GM21825 (cell line): Measurements from ENCODE around the gene RAB15.
A peak's percentile ranks its signal among the peaks of the same experiment; 100 is the strongest.

ENCODE experiments used
- ATAC-seq: cut with Tn5 transposase; IDR thresholded peaks from one replicate; pipeline ENCODE4 v1.9.1; 2021; ENCODE audit warnings: mild to moderate bottlenecking, moderate library complexity; ENCODE audit not compliant: unreplicated experiment

Gene RAB15

DNA sequence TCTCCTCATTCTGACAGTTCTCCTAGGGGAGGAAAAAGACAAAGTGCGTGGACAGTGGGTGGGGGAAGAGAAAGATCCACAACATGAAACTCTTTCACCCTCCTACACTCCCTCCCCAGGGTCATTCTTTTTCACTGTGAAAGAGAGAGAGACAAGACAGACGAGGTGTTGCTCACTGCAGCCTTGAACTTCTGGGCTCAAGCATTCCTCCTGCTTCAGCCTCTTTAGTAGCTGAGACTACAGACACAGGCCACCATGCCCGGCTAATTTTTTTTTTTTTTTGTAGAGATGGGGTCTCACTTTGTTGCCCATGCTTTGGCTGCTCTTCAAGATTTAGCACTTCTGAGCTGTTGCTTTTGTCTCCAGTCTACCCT is 32.3 kb downstream of the RAB15 start:
- no peak for ATAC-seq

GRCh38 chr14:64938972-64939816 is 32.9 kb downstream of the RAB15 start:
- no peak for ATAC-seq

DNA sequence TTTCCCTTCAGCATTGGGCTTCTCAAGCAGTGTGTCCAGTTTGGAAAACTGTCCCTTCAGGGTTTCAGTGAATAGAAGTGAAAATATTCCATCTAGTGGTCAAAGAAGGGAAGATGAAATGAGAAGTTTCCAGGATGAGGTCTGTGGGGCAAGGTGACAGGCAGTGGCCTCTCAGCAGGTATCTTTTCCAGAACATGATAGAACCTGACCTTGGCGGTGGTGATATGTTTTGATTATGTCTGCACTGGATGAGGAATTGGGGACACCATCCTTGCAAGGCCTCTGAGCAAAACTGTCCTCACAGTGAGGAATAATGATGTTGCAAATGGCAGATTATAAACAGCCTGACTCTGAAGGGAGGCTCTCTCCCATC is 34.3 kb downstream of the RAB15 start:
- ATAC-seq, result no peak

DNA sequence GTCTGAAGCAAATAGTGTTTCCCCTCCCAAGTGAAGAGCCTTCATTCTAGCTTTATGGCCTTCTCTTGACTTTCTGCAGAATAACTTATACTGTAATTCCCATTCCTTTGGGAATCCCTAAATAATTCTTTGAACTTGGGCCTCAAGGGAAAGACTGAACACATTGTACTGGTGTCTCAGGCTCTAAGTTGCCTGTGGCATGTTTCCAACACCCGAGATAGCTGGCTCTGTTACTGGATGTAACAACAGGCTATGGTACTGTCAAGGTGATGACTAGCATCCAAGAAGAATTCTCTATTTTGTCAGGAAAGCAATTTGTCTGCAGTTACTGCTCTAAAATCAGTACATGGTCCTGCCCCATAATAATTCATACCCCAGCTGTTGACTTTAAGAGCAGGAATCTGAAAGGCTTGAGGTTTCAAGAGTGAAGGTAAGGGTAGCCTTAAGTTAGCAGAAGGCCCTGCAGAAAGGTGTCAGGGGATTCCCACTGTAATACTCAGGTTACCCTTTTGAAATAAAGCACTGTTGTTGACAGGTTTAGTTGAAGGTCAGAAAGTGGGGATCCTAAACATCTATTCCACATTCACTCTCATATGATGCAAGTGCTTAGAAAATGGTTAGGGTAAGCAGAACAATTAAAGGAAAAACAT is 34.8 kb downstream of the RAB15 start:
- ATAC-seq, result no peak

- no peak for ATAC-seq
Measured at GRCh38 chr14:64935508-64935907, 36.6 kb downstream of the RAB15 start.

DNA sequence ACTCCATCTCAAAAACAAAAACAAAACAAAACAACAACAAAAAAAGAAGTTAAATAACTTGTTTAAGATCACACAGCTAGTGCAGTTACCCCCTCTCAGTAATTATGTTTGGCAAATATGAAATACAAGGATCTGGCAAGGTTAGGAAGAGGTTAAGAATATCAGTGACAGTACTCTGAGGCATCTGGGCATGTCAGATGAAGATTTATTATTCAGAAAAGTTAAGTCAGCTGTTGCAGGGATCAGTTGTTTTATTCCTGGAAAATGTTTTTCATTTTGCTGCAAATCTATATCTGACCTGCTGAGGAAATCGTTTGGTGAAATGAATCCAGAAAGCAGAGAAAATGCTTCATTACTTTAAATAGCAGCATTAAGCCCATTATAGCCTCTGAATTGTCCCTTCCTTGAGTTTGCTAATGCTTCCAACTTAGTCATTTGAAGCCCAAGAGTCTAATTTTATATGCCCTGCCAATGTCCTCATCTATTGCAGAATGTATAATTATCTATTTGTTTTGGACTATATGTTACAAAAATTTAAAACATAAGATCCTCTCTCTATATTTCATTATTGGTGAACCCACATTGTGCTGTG is 37.7 kb downstream of the RAB15 start:
- ATAC-seq, result no peak

DNA sequence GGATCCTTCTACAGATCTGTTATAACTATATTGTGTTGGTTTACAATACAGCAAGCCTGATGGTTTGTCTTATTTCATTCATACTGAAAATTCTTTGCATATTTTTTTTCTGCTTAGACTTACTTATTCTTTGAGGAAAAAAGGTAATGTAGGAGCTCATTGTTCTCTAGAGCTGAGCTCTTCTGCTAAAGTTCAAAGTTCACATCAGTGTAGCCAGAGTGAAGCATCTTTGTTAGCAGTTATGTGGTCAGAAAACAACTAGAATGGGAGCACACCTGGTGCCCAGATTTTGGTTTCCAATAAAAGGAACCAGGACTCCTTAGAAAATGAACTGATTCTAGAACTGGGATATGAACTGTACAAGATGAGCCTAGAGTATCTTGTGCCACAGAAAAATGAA is 39.9 kb downstream of the RAB15 start:
- no peak for ATAC-seq

- ATAC-seq, result no peak
Measured at GRCh38 chr14:64931123-64931522, 41.0 kb downstream of the RAB15 start.

DNA sequence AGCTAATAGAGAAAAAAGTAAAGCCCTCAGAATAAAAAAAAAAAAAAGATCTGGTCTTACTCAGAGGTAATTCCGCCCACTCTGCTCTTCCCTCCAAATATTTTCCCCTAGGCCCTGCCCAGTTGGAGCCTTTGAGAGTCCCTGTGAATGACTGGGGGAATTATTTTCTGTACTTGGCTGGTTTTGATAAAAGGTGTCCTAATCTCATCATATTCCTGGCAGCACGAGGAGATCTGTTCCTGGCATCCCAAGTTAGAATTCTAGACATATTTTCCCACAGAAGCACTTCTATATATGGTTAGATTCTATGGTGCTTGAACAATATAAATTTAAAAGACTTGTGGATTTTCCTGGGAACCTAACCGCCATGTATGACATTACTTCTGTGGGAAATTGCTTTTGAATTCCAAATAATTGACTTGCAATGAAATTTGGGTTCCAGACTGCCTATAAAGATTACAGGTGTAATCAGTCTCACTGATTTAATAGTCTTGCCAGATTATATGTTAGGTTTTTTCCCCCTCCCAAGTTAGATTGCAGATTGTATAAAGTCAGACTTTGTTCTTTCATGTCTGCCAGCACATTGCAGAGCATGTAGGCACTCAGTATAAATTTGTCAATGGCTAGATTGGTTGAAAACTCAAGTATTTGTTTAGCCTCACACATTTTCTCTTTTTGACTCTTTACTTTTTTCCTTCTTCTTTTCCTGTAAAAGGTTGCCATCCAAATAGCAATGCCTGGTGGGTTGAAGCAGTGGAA is 41.9 kb downstream of the RAB15 start:
- no peak for ATAC-seq

DNA sequence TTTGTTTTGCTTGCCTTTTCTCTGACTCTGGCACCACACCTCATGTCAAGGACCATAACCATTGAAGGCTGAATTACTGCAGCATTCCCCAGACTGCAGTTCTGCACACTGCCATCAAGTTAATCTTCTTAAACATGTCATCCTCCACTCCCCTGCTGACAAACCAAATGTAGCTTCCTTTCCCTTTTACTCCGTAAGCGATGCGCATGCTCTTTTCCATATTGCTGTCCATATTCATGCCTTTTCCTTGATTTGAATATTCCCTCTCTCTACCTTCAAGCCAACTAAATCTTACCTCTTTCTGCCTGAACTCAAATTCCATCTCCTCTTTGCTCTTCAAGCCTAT is 43.1 kb downstream of the RAB15 start:
- no peak for ATAC-seq

DNA sequence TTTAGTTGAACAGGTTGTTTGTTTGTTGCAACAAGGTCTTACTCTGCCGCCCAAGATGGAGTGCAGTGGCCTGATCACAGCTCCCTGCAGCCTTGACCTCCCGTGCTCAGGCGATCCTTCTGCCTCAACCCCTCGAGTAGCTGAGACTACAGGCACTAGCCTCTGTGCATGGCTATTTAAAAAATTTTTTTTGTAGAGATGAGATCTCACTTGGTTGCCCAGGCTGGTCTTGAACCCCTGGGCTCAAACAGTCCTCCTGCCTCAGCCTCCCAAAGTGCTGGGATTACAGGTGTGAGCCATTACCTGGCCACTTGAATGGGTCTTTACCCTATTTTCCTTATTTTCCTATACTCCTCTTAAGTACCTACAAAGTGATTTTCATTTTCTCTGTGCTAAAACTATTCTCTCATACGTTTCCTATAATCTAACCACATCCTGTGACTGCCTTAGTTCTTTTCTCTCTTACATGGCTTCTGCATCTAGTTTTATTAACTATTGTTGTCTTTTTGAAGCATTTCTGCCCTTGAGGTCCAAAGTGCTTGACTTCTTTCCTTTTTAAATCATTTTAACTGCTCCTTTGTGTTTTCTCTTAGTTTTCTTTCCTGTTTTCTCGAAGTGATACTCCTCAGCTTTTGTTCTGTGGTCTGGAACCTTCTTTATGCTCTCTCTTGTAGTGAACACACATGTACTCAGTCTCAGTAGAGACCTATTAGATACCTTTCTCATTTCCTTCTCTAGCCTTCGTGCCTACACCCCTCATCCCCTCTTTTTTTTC is 43.7 kb downstream of the RAB15 start:
- peak; percentile 85 for ATAC-seq

- no peak for ATAC-seq
Measured at GRCh38 chr14:64927031-64927430, 45.1 kb downstream of the RAB15 start.

GRCh38 chr14:64926398-64926995 is 45.6 kb downstream of the RAB15 start:
- ATAC-seq, result no peak

GRCh38 chr14:64923015-64923414 is 49.1 kb downstream of the RAB15 start:
- no peak for ATAC-seq

GRCh38 chr14:64920465-64920864 is 51.7 kb downstream of the RAB15 start:
- ATAC-seq, result no peak

DNA sequence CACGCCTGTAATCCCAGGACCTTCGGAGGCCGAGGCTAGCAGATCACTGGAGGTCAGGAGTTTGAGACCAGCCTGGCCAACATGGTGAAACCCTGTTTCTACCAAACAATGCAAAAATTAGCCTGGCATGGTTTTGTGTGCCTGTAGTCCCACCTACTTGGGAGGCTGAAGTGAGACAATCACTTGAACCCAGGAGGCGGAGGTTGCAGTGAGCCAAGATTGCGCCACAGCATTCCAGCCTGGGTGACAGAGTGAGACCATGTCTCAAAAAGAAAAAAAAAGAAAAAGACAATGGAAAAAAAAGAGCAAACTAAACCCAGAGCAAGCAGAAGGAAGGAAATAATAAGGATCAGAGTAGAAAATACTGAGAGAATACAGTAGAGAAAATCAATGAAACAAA is 52.5 kb downstream of the RAB15 start:
- ATAC-seq, result no peak

- no peak for ATAC-seq
Measured at GRCh38 chr14:64919215-64919614, 52.9 kb downstream of the RAB15 start.

DNA sequence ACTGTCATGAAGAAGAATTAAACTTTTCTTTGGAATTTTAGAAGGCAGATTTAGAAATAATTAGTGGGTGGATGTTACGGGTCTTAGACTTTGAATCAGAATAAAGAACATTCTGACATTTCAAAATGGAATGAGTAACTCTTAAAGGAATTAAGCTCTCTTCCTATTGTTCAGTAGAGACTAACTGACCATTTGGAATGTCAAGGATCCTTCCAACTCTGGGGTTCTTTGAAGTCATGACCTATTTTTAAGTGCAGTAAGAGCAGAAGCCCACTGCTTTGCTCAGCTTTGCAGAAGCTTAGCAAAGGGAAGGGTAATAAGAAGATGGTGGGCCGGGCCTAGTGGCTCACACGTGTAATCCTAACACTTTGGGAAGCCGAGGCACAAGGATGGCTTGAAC is 53.9 kb downstream of the RAB15 start:
- ATAC-seq, result no peak

GRCh38 chr14:64915797-64916196 is 56.3 kb downstream of the RAB15 start:
- ATAC-seq, result no peak

- ATAC-seq, result no peak
Measured at GRCh38 chr14:64915029-64915424, 57.1 kb downstream of the RAB15 start.
